Measurements from ENCODE around the gene NR2C2AP. TPM values are rescaled to one million over a fixed set of nuclear protein-coding genes. Genes with fewer than 3 reads are reported as not detected.

The NR2C2AP gene
- total and polyA plus RNA-seq, 2 of the 13 experiments (the other 11 are each of a cell fraction or from before 2014, with no cell fraction given) = 12.2 to 26.8 TPM

GRCh38 chr19:19170053-19170872 lies 33.0 kb downstream of the NR2C2AP start, which contains the start of gene MEF2B (continued):
- TF ChIP-seq TERF1 (CRISPR knock-in tag; IDR thresholded peaks at IDR 0.05) (no peak), ZNF552 (CRISPR knock-in tag; IDR thresholded peaks at IDR 0.05; ENCODE audit: borderline replicate concordance) (no peak), NKX3-1 (CRISPR knock-in tag; IDR thresholded peaks at IDR 0.05) (no peak), NFKBIZ (CRISPR knock-in tag; IDR thresholded peaks at IDR 0.05) (no peak), KAT8 (CRISPR knock-in tag; IDR thresholded peaks at IDR 0.05) (no peak), MYPOP (CRISPR knock-in tag; IDR thresholded peaks at IDR 0.05) (0 out of 2 replicates have a peak, but pooled peaks have one; percentile 21), CERS6 (CRISPR knock-in tag; IDR thresholded peaks at IDR 0.05) (no peak), MXD4 (CRISPR knock-in tag; IDR thresholded peaks at IDR 0.05) (no peak), CEBPB (IDR thresholded peaks at IDR 0.05; ENCODE audit: borderline replicate concordance, low read depth, low read length) (no peak), THAP7 (CRISPR knock-in tag; IDR thresholded peaks at IDR 0.05) (no peak), EHMT2 (IDR thresholded peaks at IDR 0.05; ENCODE audit: borderline replicate concordance, low read depth, low read length) (no peak), ZBTB26 (CRISPR knock-in tag; IDR thresholded peaks at IDR 0.05; ENCODE audit: borderline replicate concordance) (no peak), ZSCAN29 (CRISPR knock-in tag; conservative IDR thresholded peaks at IDR 0.05) (no peak), PPARG (CRISPR knock-in tag; conservative IDR thresholded peaks at IDR 0.05) (no peak), ZNF740 (CRISPR knock-in tag; IDR thresholded peaks at IDR 0.05) (no peak), ZNF101 (CRISPR knock-in tag; IDR thresholded peaks at IDR 0.05; ENCODE audit: borderline replicate concordance, low read depth) (no peak), CBX2 (IDR thresholded peaks at IDR 0.05; ENCODE audit: low read depth, low read length) (no peak), CBX2 (CRISPR knock-in tag; IDR thresholded peaks at IDR 0.05; ENCODE audit: low read depth) (no peak), ZNF136 (CRISPR knock-in tag; IDR thresholded peaks at IDR 0.05; ENCODE audit: low read depth) (no peak)

Data from HepG2 (cell line).